ENCODE results near the gene PCP4. TPM values are rescaled to one million over a fixed set of nuclear protein-coding genes. Genes with fewer than 3 reads are reported as not detected.

Gene PCP4
- polyA plus RNA-seq, 10 donors, result 0.53 to 2.6 (median 1.8) TPM

GRCh38 chr21:39915881-39916280 lies 48.6 kb downstream of the PCP4 start:
- DNase-seq, result no peak

- DNase-seq, result no peak
Observed at GRCh38 chr21:39918558-39918957, 51.3 kb downstream of the PCP4 start.

DNA sequence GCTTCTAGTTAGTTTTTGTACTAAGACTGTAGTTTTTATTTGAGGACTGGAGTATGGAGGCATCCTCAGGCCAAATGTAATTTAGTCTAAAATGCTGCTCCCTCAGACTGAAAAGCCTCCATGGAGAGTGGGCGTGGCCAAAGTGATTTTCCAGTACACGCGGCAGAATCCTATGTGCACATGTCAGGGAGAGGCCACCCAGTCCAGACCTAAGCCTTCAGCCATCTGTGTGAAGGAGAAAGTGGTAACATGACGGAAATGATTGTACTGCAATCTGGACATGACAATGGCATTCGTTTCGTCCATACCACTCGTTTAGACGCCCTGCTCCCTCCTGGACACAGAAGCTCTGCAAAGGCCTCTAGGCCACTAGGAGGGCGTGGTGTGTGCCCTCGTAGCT lies 56.2 kb downstream of the PCP4 start:
- DNase-seq, result no peak

DNA sequence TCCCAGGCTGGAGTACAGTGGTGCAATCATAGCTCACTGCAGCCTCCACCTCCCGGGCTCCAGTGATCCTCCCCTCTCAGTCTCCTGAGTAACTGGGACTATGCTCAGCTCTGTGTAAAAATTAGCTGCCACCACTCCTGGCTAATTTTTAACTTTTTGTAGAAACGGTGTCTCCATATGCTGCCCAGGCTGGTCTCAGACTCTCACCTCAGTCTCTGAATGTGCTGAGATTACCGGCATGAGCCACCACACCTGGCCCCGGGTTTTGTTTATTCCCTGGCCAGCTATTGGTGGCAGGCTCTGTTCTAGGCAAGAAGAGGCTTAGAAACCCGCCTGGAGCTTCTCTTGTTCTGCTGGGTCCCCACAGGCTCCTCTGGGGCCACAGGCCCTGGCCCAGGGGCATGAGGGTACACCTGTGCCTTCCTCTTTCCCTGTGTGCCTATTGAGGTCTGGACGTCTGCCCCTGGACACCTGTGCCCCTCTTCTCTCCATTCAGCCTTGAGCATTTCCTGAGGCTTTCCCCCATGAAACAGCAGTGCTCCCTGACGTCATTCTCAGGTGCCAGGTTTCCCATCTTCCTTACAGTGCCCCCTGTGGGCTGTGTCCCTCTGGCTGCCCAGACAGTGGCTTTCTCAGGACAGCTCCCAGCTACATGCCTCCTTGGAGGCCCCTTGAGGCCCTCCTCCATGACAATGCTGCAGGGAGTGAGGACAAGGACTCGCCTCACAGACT lies 57.5 kb downstream of the PCP4 start:
- DNase-seq, result no peak

GRCh38 chr21:39927304-39927886 lies 60.2 kb downstream of the PCP4 start:
- DNase-seq, result no peak

DNA sequence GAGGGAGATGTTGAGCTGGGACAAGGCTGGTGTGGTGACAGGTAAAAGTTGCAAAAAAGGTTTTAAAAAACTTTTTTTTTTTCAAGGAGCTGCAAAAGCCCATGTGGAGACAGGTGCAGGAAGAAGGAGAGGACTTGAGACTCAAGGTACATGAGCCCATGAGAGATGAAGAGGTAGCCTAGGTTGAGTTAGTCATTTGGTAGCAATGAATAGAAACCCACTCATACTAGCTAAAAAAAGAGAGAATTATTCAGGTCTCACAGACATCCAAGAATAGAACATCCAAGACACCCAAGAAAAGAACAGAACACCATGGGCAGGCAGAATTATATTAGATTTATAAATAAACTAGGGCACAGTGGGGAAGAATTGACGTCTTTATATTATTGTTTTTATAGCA lies 65.1 kb downstream of the PCP4 start:
- no peak for DNase-seq

DNA sequence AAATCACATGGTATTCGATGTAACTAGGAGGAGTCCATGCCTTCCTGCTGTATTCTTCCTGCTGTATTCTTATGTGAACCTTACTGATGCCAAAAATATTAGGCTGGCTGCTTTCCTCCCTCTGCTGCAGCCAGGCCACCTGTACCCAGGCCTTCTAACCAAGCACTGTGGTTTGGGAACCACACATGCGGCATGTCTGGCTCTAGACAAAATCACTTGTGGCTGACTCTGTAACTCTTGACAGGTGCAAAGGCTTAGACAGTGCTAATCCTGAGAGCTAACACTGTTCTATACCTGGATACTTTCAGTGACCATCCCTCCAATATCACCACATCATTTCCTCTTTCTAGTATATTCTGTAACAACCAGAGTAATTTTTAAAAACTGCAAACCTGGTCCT lies 67.7 kb downstream of the PCP4 start:
- DNase-seq, result no peak

- DNase-seq, result no peak
Observed at GRCh38 chr21:39935716-39936115, 68.5 kb downstream of the PCP4 start.

DNA sequence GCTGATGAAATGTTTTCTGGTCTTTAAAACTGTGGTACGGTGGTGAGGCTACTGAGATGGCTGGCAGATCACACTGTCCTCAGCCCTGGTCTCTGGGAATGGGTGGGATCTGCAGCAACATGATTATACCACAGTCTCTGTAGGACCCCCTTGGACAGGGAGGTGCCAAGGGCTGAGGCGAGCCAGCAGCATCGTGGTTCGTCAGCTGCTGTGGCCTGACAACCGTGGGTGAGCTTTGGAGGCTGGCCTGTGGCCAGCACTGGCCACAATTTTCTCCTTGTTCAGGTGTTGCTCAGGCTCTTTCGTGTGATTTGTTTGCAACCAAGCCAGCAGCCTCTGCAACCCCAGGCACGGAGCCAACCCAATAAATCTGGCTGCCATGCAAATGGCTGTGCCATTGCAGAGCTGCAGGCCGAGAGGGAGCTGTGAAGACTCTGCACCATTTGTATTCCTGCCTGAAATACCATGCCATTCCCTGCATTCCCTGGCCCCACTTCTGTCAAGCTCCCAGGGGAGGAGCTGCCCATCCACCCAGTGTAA lies 70.9 kb downstream of the PCP4 start:
- no peak for DNase-seq

- no peak for DNase-seq
Observed at GRCh38 chr21:39946199-39946598, 79.0 kb downstream of the PCP4 start.

GRCh38 chr21:39947031-39947430 lies 79.8 kb downstream of the PCP4 start:
- DNase-seq, result no peak

DNA sequence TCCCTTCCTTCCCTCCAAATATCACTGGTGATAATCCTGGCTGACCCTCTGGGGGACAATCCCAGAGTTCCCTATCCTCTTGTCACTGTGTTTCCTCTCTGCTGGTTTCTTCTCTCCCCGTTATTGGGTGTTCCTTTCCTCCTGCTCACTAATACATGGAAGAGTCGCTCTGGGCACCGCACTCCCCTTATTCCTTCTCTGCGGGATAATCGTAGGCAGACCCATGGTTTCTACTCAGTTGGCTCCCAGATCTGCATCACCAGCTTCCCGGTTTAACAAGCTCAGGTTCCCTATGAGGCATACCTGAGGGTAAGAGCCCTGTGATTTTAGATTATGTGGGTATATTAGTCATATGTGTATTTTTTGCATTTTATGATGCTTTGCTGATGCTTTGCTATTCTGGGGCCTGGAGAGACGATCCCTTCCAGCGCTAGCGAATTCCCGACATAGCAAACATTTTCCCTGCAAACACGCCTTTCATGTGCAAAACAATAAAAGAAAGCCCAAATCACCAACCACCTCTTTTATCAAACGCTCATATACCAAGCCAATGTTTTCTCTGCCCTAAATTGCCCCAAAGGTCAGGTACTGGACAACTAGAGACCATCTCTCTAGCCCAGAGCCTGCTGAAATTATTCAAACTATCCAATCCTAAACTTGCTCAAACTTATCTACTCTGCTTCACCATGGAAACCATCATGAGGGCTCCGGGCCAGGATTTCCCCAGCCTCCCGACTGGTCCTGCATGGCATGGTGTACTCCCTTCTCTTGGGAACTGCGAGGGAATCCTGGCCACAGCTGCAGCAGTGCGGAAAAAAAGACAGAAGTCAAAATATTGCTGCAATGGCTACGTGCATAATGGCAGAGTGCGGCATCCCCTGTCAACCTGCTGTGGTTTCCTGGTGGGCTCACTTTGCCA lies 84.2 kb downstream of the PCP4 start:
- DNase-seq, result no peak

DNA sequence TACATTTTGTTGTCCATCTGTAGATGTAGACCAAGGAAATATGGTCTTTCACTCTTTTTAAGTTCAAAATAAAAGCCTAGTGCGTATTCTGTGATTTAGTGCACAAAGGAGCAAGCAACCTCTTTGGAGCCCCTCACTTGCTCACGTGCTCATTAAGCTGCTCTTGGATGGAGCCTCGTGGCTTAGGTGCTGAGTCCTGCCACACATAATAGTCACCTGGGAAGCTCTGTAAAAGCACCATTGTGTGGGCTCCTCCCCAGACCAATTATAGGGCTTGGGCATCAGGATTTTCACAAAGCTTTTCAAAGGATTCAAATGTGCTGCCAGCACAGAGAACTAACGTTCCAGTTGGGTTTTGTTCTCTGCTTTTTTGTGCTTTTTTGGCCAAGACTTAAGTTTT lies 85.0 kb downstream of the PCP4 start:
- DNase-seq, result no peak

DNA sequence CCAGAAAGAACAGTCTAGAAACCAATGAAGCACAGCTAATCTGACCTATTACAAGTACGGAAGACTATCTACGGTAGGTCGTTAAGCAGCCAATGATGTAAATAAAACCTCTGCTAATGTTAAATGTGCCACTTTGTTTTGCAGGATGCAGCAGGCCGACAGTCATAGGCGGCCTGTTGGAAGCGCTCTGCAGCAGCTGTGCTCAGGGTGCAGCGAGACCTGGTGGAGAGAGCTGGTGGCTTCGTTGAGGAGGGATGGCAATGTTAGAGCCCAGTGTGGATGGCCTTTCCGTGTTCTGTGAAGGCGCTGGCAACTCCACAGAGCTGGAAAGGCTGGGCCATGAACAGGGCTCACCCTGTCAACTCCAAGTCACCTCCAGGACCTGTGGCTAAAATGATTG lies 87.3 kb downstream of the PCP4 start:
- no peak for DNase-seq

GRCh38 chr21:39955326-39955725 lies 88.1 kb downstream of the PCP4 start:
- DNase-seq, result no peak

DNA sequence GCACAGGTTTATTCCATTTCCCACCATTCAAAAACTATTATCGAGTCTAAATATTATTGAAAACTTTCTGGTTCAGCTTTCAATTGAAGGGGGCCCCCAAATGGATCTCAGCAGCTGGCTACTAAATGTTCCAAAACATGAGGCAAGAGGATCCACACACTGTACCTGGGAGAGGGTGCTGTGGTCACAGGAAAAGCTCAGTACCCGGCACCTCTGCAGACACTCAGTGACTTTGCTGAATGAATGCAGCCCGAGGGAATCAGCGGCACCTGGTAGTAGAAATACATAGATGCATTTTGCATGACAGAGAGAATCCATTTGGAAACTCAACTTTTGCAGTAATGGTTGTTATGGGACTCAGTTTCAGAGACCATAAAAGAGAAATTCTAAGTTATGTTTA lies 89.3 kb downstream of the PCP4 start:
- no peak for DNase-seq

DNA sequence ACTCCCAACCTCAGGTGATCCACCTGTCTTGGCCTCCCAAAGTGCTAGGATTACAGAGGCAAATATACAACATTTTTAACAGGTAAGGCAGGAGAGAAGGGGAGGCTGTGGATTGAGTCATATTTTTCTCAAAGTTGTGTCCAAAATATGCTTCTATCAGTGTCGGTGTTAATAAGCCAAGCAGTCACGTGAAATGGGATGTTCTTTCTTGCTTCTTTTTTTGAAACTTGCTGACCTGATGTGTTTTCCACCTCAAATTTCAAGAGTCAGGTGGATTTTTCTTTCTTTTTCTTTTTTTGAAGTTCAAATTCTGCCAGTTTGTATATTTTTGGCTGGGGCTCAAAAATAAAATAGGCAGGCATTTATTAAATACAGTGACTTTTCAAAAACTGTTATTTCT lies 91.5 kb downstream of the PCP4 start:
- no peak for DNase-seq

DNA sequence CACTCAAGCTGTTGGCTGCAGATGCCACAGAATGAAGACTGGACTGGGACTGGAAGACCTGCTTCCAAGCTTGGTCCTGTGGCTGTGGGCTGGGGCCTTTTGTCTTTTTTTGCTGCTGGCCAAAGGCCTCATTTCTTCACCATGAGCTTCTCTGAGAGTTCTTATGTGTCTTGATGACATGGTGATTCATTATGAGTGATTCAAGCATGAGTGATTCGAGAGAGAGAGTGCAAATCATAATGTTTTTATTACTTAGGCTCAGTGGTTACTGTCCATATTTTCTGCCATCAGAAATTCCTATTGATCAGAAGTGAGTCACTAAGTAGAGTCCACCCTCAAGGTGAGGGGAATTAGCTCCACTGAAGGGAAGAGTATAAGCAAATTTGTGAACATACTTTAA lies 94.0 kb downstream of the PCP4 start:
- DNase-seq, result peak in 1 of 3 donors; percentile 17

DNA sequence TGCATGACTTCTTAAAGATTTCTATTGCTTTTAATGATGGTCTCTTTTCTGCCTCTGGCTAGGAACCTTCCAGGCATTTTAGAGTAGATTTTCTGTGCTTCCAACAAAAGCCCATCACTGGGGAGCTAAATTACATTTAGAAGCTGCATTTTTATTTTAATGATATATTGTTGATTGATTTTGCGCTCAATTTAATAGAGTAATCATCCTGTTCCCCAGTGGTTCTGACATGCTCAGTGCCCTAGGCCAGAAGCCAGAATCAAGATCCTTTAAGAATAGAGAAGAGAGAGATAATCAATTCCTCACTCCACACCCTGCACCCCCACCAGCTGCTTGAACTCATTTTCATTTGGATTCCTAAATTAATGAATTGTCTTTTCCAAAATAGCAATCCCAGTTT lies 97.8 kb downstream of the PCP4 start:
- no peak for DNase-seq

DNA sequence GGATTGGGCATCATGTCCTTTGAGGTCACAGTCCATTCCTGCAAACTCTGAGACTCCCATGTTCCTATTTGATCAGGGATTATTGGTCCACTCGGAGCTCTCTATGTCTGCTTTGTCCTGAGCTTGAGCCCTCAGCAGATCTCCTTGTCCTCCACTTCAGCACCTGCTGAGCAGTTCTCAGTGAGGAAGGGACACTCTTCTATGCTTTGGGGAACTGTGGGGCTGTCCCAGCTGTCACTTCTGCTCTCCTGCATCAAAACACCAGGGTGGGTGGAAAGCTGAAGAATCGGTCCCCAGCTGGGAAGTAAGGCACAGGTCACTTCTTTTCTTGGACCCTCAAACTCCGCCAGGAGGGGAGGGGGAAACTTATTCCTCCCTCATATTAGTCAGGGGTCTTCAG lies 99.5 kb downstream of the PCP4 start:
- no peak for DNase-seq

GRCh38 chr21:39968010-39968409 lies 100.8 kb downstream of the PCP4 start:
- DNase-seq, result no peak

- no peak for DNase-seq
Observed at GRCh38 chr21:39969691-39970364, 102.6 kb downstream of the PCP4 start.
